GM18867 (cell line): ENCODE data around the gene OXA1L.
"Not testable (repeated sequence)": the region's sequence is repeated elsewhere in the genome, so short reads cannot be mapped to it uniquely, and the experiment has no call there.

Experiments used
- ATAC-seq: cut with Tn5 transposase; IDR thresholded peaks from one replicate; pipeline ENCODE4 v1.9.1; 2021; ENCODE audit warnings: mild to moderate bottlenecking, moderate library complexity; ENCODE audit not compliant: unreplicated experiment

Gene OXA1L

GRCh38 chr14:22767323-22767589 is 768 bp downstream of the OXA1L start:
- no peak for ATAC-seq

GRCh38 chr14:22768947-22769346 is 2.5 kb downstream of the OXA1L start:
- ATAC-seq = no peak

- ATAC-seq = no peak
Observed at GRCh38 chr14:22769369-22769768, 2.9 kb downstream of the OXA1L start.

GRCh38 chr14:22770481-22771187 is 4.1 kb downstream of the OXA1L start:
- ATAC-seq = no peak

GRCh38 chr14:22772725-22773124 is 6.2 kb downstream of the OXA1L start:
- no peak for ATAC-seq

GRCh38 chr14:22773162-22774010 is 6.9 kb downstream of the OXA1L start:
- ATAC-seq = no peak

GRCh38 chr14:22774011-22774706 is 7.7 kb downstream of the OXA1L start:
- no peak for ATAC-seq

- no peak for ATAC-seq
Observed at GRCh38 chr14:22776215-22776614, 9.7 kb downstream of the OXA1L start.

GRCh38 chr14:22776849-22777248 is 10.4 kb downstream of the OXA1L start:
- ATAC-seq = not testable (repeated sequence)

GRCh38 chr14:22778084-22778483 is 11.6 kb downstream of the OXA1L start:
- ATAC-seq = no peak

GRCh38 chr14:22780105-22780679 is 13.7 kb downstream of the OXA1L start:
- ATAC-seq = no peak

- ATAC-seq = no peak
Observed at GRCh38 chr14:22780941-22781300, 14.4 kb downstream of the OXA1L start.

- no peak for ATAC-seq
Observed at GRCh38 chr14:22781301-22781991, 15.0 kb downstream of the OXA1L start.

- no peak for ATAC-seq
Observed at GRCh38 chr14:22786685-22787084, 20.2 kb downstream of the OXA1L start.

GRCh38 chr14:22791301-22791700 is 24.8 kb downstream of the OXA1L start:
- ATAC-seq = no peak

- ATAC-seq = no peak
Observed at GRCh38 chr14:22792158-22792557, 25.7 kb downstream of the OXA1L start.

- ATAC-seq = not testable (repeated sequence)
Observed at GRCh38 chr14:22793550-22793949, 27.1 kb downstream of the OXA1L start.

GRCh38 chr14:22793976-22794375 is 27.5 kb downstream of the OXA1L start:
- no peak for ATAC-seq

GRCh38 chr14:22794551-22794951 is 28.1 kb downstream of the OXA1L start:
- ATAC-seq = peak; percentile 45

GRCh38 chr14:22796087-22796707 is 29.7 kb downstream of the OXA1L start:
- no peak for ATAC-seq
